HG03521 (cell line): ENCODE data around the gene SMARCC2.
A peak's percentile ranks its signal among the peaks of the same experiment; 100 is the strongest.
"Not testable (repeated sequence)": the region's sequence is repeated elsewhere in the genome, so short reads cannot be mapped to it uniquely, and the experiment has no call there.

Source experiments
- ATAC-seq: cut with Tn5 transposase; IDR thresholded peaks from one replicate; pipeline ENCODE4 v1.9.1; 2021; ENCODE audit warnings: mild to moderate bottlenecking, moderate library complexity; ENCODE audit not compliant: unreplicated experiment

The SMARCC2 gene

DNA sequence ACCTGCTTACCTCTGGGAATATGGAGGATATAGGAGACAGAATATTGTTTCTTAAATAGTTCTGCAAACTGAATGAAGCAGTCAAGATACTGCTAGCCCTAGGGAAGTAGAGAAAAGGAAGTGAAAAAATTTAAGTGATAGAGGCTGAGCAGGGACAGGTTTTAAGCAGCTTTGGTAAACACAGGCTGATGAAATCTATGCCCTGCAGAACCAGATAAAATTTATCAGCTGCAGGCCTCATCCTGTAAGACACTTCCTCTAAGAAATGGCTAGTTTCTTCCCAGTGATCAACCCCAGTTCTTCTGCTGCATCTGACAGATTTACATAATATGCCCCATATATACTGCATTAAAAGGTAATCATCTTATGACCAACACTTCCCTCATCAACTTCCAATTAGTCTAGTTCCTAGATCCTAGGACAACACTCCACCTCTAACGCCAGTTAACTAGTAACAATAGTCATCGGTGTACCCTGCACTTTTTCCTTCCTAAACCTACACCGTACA lies 62.5 kb downstream of the SMARCC2 start:
- ATAC-seq: no peak

DNA sequence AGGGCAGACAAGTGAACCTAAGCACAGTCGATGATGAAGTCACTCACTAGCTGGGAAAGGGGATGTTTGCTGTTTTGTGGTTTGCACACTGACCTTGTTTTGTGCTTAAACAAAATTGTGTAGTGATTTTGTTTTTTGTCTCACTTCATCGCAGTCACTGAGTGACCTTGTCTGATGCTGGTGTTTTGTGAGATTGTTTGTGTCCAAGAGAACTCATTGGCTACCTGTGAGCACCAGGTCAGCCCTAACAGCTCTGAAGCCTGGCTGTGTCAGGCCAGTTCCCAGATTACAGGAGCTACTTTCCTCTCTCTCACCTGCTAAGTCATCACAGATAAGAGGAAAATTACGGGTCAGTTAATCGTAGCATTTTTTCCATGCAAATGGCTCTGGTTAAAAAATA lies 65.2 kb downstream of the SMARCC2 start:
- no peak for ATAC-seq

DNA sequence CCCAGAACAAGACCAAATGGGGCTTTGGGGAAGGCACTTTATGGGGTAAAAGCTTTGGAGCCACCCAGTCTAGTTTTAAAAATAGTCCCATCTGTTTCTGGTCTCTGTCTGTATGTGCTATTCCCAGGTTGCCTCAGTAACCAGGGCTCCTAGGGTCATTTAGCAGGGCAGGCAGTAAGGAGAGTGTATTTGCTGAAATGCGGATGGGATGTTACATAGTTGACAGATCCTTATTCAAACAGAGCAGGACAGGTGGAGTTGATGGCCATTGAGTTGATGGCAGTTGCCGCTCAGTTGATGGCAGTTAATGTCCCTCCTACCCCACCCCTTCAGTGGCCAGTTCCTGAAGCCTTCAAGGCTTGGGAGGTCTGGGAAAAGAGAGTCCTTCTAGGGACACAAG lies 66.6 kb downstream of the SMARCC2 start:
- ATAC-seq: no peak

DNA sequence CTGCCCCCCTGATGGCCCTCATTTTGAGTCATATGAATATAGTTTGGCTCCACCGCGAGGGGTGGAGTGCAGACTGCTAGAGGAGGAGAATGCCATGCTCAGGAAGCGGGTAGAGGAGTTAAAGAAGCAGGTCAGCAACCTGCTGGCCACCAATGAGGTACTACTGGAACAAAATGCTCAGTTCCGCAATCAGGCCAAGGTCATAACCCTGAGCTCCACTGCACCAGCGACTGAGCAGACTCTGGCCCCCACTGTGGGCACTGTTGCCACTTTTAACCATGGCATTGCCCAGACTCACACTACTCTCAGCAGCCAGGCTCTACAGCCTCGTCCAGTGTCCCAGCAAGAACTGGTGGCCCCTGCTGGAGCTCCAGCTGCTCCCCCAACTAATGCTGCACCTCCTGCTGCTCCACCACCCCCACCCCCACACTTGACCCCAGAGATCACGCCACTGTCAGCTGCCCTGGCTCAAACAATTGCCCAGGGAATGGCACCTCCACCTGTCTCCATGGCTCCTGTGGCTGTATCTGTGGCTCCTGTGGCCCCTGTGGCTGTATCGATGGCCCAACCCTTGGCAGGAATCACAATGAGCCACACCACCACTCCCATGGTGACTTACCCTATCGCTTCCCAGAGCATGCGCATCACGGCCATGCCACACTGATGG lies 67.9 kb downstream of the SMARCC2 start:
- ATAC-seq: no peak

DNA sequence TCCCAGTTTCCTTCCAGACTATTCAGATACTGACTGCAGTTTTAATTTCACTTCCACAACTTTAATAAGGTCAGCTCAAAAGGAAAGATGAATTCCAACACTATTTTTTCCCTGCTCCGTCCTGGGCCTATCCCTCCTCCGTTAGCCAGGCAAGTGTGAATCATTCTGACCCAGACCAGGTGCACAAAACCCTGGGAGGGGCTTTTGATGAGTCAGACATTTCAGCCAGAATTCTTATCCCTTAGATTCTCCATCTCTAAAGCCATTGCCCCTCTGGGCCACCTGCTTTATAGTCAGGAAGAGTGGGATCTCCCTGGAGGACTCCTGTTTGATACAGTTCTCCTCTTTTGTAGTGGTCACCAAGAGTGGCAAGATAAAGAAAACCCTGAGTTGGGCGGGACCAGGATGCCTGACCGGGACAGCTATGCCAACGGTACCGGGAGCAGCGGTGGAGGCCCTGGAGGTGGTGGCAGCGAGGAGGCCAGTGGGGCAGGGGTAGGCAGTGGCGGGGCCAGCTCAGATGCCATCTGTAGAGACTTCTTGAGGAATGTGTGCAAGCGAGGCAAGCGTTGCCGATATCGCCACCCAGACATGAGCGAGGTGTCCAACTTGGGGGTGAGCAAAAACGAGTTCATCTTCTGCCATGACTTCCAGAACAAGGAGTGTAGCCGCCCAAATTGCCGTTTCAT lies 69.0 kb downstream of the SMARCC2 start:
- ATAC-seq: no peak

DNA sequence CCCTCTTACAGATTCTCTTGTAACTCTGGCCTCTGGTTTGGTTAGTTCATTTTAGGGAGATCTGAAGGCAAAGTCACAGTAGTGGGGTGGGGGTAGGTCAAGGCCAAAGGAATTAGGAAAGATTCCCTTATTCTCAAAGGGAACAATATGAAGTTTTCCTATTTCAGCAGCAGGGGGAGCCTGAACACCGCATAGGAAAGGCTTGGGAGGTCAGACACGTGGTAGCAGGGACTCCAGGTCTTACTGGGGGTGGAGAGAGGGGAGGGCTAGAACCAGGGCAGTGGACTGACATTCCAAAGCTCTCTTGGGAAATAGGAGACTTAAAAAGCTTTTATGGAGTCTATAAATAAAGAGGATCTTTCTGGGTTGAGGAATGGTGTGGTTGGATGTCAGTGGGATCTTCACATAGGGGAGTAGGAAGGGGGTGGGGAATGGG lies 69.9 kb downstream of the SMARCC2 start:
- ATAC-seq: no peak

DNA sequence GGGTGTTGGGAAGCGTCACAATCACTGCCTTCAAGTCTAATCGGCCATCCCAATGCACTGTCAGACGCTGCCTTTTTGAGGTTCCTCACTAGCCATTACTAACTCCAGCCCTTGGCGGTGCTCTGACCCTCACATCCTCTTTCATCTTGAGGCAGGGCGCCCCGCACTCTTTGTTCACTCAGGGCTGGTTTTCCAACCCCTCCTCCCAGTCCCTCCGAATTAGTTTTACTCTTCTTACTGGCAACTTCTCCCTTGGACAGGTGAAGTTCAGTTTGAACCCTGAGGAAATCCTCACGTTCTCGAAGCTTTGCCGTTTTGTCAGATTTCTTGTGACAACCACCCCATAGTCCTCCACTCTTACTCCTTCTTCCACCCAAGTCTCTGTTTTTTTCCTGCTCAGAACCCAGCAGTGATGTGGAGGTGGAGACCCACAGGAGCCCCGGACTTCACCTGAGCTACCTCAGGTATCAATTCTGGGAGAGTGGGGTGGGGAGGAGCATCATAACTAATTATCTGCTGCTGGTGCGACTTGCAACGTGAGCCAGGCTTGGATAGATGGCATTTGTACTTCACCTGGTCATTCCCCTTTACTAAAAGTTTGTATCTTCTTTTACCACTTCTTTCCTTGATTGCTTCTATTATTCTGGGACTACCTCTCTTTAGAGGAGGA lies 70.5 kb downstream of the SMARCC2 start:
- peak; percentile 3 for ATAC-seq

DNA sequence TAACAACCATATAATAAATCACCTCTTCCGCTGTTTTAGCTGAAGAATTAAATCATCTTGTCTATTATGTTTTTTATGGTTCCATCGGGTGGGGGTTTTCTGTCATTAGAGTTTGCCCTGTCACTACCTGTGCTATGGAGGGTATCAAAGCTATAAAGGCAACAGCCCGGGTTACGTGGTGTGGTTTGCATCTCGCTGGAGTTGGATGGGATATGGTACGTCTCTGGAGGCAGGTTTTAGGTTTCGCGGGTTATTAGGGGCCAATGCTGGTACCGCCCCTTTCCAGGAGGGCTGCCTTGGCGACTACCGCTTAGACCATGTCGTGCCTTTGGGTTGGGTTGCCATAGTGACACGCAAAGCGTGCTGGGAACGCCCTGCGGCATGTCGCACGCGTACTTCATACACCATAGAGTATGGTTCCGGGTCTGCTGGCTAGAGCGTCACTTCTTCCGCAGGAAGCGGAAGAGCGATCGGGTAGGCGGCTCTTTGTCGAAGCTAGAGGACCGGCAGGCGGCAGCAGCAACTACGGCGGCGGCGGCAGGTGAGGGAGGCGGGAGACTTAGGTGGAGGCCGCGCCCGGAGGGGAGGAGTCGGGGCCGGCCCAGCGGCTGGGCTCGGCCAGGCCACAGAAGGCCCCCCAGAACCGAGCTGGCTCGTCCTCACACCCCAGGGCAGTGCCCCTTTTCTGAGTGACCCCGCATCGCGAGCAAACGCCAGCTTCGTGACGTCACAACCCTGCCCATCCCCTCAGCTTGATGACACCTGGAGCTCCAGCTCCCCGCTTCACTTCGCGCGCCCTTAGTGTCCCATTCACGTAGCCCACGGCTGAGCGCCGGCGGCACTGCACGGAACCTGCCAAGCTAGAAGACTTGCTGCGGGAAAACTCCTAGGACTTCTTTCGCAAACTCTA lies 71.2 kb downstream of the SMARCC2 start, which contains the start of gene ZC3H10:
TSS of gene ZC3H10 (plus strand) at position 489 of the 910 bp plus-strand sequence. CDS start 2,297 bp downstream, outside the sequence.
- peak; percentile 77 for ATAC-seq

DNA sequence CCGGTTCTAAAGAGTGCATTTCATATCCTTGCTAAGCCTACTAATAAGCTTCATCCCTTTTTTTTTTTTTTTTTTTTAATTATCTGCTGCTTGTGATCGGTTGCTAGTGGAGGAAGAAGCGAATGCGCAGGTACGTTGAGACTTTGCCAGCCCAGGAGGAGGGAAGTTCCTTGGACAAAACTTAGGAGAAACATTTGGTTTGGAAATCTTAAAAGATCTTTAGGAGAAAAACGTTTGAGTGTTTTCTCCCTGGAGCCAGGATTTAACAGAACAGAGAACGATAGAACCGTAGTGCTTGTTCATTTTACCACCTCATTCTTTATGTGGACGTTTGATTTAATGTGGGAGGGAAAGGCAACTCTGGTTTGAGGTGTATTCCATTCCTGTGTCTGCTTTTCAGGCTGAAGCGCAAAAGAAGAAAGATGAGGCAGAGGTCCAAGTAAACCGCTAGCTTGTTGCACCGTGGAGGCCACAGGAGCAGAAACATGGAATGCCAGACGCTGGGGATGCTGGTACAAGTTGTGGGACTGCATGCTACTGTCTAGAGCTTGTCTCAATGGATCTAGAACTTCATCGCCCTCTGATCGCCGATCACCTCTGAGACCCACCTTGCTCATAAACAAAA lies 72.1 kb downstream of the SMARCC2 start:
- not testable (repeated sequence) for ATAC-seq

DNA sequence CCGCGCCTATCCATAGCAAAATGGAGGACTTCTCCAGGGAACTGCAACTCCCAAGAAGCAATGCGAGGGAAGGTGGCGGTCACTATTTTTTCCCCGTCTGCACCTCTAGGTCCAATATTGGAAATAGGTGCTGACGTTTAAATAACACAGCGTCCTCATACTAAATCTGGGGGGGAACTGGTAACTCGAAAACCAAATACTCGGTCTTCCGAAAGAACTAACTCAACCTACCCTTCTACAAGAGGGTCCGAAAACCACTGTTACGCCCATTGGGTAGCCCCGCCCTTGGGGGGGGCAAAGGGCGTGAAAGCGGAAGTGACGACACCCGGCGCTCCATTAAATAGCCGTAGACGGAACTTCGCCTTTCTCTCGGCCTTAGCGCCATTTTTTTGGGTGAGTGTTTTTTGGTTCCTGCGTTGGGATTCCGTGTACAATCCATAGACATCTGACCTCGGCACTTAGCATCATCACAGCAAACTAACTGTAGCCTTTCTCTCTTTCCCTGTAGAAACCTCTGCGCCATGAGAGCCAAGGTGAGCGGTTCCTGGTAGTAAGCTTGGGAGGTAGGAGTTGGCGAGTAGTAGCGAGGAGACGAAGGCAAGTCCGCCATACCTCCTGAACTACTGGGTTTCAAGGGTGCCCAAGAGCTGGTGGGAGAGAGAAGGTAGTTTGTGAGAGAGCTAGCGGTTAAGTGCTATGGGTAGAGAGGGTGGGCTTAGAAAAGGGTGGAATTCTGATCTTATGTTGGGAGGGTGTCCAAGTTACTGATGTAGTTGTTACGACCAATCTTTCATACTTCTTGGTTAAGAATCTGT lies 72.8 kb downstream of the SMARCC2 start, which contains the start of gene RPL41:
TSS of gene RPL41 (plus strand) at position 367 of the 815 bp plus-strand sequence.
- peak; percentile 44 for ATAC-seq

DNA sequence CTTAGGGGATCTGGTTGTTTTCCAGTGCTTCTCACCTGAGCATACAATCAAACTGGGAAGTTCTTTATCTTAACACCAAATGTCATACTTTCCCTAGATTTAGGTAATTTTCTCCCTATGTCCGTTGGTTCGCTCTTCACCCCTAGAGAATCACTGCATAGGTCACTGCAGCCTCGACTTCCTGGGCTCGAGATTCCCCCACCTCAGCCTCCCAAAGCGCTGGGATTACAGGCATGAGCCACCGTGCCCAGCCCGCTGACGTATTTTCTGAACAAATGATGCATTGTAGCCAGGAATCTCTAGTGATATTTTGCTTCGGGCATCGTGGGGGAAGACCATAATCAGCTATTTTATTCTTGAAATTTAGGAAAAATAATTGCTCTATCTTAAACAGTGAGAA lies 74.0 kb downstream of the SMARCC2 start:
- no peak for ATAC-seq

DNA sequence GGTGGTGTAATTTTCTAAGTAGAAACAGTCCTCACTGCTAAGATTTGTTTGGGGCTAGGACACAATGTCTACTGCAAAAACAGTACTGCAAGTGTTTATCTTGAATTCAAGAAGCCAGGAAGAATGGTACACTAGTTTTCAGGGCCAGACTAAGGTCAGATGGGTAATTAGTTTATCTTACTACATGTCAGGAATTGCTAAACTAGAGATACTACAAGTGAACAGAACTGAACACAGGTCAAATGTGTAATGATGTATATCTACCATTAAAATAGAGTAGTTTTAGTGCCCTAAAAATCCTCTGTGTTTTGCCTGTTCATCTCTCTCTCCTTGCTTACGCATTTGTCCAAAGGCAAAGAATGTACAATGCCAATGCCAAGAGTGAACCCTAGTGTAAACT lies 75.2 kb downstream of the SMARCC2 start:
- ATAC-seq: no peak
